HCT116 (cell line): Measurements from ENCODE around the gene RFX2.

Experiments used
- CTCF ChIP-seq, 3 experiments: fragments of 200-600 bp in 1 of 3; sonication (generic) in 1 of 3; IDR thresholded peaks in 2 of 3; conservative IDR thresholded peaks in 1 of 3; 2 replicates each; pipeline ENCODE4 v1.5.1; 2012 to 2017; ENCODE audit warnings: low read depth in 2 of 3, low read length in 2 of 3, antibody characterized with exemption in 1 of 3, borderline replicate concordance in 1 of 3, control low read depth in 1 of 3, mild to moderate bottlenecking in 1 of 3, mixed read lengths in 1 of 3, mixed run types in 1 of 3, moderate library complexity in 1 of 3; ENCODE audit not compliant: insufficient read depth in 1 of 3
- EZH2 ChIP-seq: fragments of 200-600 bp; sonication (generic); IDR thresholded peaks from 2 replicates; pipeline ENCODE4 v1.6.1; 2017; ENCODE audit warnings: antibody characterized with exemption, mixed run types
- POLR2A ChIP-seq: IDR thresholded peaks from 2 replicates; pipeline ENCODE4 v1.7.0; 2011; ENCODE audit warnings: borderline replicate concordance; ENCODE audit not compliant: insufficient read depth, insufficient read length; ENCODE audit errors: extremely low read depth
- ZFX ChIP-seq: fragments of 450-650 bp; IDR thresholded peaks from 2 replicates; pipeline ENCODE4 v1.6.1; 2017

- no peak for TF ChIP-seq CTCF (IDR thresholded peaks at IDR 0.05 in 2 of 3, conservative IDR thresholded peaks at IDR 0.05 in 1 of 3; ENCODE audit: borderline replicate concordance in 1 of 3, insufficient read depth in 1 of 3, low read depth in 2 of 3, low read length in 2 of 3)
- no peak for TF ChIP-seq POLR2A
- no peak for TF ChIP-seq EZH2
- TF ChIP-seq ZFX, result no peak
Measured at GRCh38 chr19:6078068-6078467, 32.2 kb downstream of the RFX2 start.
